OCI-LY1 (cell line): ENCODE measurements around the gene AKT1.

Experiments
- H2AFZ ChIP-seq: fragments of 200-600 bp; sonication (generic), shearing (Covaris generic); 2 replicates; pipeline ENCODE4 v1.6.0; 2014; ENCODE audit warnings: antibody characterized with exemption, mild to moderate bottlenecking, low read length
- H3F3A ChIP-seq: fragments of 200-600 bp; sonication (generic), shearing (Covaris generic); 2 replicates; pipeline ENCODE4 v1.6.0; 2014; ENCODE audit warnings: mild to moderate bottlenecking, antibody characterized with exemption, low read length, moderate library complexity; ENCODE audit not compliant: insufficient read depth
- H3K27ac ChIP-seq: fragments of 200-600 bp; sonication (generic); 2 replicates; pipeline ENCODE4 v1.5.1; 2014; ENCODE audit warnings: low read length, mixed run types, mild to moderate bottlenecking, low read depth; ENCODE audit not compliant: poor library complexity, severe bottlenecking
- H3K27me3 ChIP-seq: fragments of 200-600 bp; sonication (generic); 2 replicates; pipeline ENCODE4 v1.6.0; 2014; ENCODE audit warnings: antibody characterized with exemption, mild to moderate bottlenecking, low read length, moderate library complexity; ENCODE audit not compliant: insufficient read depth
- H3K36me3 ChIP-seq: fragments of 200-600 bp; sonication (generic); 2 replicates; pipeline ENCODE4 v1.6.1; 2014; ENCODE audit warnings: mild to moderate bottlenecking, antibody characterized with exemption, low read length, moderate library complexity, mixed read lengths; ENCODE audit not compliant: insufficient read depth
- H3K4me1 ChIP-seq: fragments of 200-600 bp; sonication (generic); 2 replicates; pipeline ENCODE4 v1.5.1; 2014; ENCODE audit warnings: mild to moderate bottlenecking, low read length, moderate library complexity; ENCODE audit not compliant: insufficient read depth, severe bottlenecking
- H3K4me2 ChIP-seq: fragments of 200-600 bp; sonication (generic), shearing (Covaris generic); 2 replicates; pipeline ENCODE4 v1.6.1; 2014; ENCODE audit warnings: low read length
- H3K4me3 ChIP-seq: fragments of 200-600 bp; sonication (generic); 2 replicates; pipeline ENCODE4 v1.5.1; 2014; ENCODE audit warnings: low read length, low read depth, mild to moderate bottlenecking, mixed read lengths; ENCODE audit not compliant: poor library complexity, severe bottlenecking
- H3K79me2 ChIP-seq: fragments of 200-600 bp; shearing (Covaris generic); 2 replicates; pipeline ENCODE4 v1.6.1; 2016; ENCODE audit warnings: mixed run types, low read length, mixed read lengths; ENCODE audit not compliant: insufficient read depth
- H3K9ac ChIP-seq: fragments of 200-600 bp; sonication (generic), shearing (Covaris generic); 2 replicates; pipeline ENCODE4 v1.6.1; 2014; ENCODE audit warnings: mild to moderate bottlenecking, low read length, mixed read lengths
- H3K9me2 ChIP-seq: fragments of 200-600 bp; sonication (generic), shearing (Covaris generic); 2 replicates; pipeline ENCODE4 v1.6.1; 2014; ENCODE audit warnings: low read depth, mild to moderate bottlenecking, low read length, mixed read lengths
- H3K9me3 ChIP-seq: fragments of 200-600 bp; shearing (Covaris generic); 2 replicates; pipeline ENCODE4 v1.6.1; 2014; ENCODE audit warnings: low read length, mixed read lengths
- H4K20me1 ChIP-seq: fragments of 200-600 bp; sonication (generic), shearing (Covaris generic); 2 replicates; pipeline ENCODE4 v1.6.0; 2016; ENCODE audit warnings: mild to moderate bottlenecking, low read length; ENCODE audit not compliant: insufficient read depth
- CTCF ChIP-seq: fragments of 200-600 bp; sonication (generic), shearing (Covaris generic); IDR thresholded peaks from 2 replicates; pipeline ENCODE4 v1.5.1; 2017; ENCODE audit warnings: mild to moderate bottlenecking, antibody characterized with exemption, low read length, moderate library complexity, mixed read lengths
- EZH2 ChIP-seq: fragments of 200-600 bp; sonication (generic), shearing (Covaris generic); IDR thresholded peaks from 2 replicates; pipeline ENCODE4 v1.8.0; 2017; ENCODE audit warnings: borderline replicate concordance, mixed run types, mild to moderate bottlenecking, antibody characterized with exemption, low read length, moderate library complexity, mixed read lengths

Gene AKT1

DNA sequence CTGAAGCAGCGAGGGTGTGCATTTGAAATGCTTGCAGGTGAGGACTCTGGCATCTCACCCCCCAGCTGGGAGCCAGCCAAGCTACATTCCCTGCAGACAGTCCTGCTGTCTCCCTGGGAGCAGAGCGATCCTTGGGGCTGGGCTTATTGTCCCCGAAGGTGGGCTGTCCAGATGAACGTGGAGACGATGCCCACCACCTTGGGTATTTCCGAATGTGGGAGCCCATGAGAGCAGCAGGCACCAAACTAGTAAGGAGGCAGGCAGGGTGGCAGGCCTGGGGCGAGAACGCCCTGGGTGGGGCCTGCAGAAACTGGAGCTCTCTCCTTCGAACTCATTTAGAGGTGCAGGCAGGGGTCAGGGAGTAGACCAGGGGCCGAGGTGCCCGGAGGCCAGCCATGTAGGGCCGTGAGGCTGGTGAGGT is 23.8 kb upstream of the AKT1 start:
- peaks cover 8% of the 10 kb centered on the region; the same call in 1 of the 2 replicates for H3K27me3 ChIP-seq
- no peak overlapping the region for H2AFZ ChIP-seq
- H3K36me3 ChIP-seq: peaks cover 16% of the 10 kb centered on the region; the same call in 1 of the 2 replicates
- H3F3A ChIP-seq: no peaks in the 10 kb centered on the region
- H3K4me3 ChIP-seq: no peak overlapping the region
- peaks cover 18% of the 10 kb centered on the region for H3K4me1 ChIP-seq
- no peaks in the 10 kb centered on the region for H3K9me2 ChIP-seq
- H3K27ac ChIP-seq: no peak overlapping the region
- H3K4me2 ChIP-seq: no peak overlapping the region
- 0 out of 2 replicates have a peak, but pooled peaks cover 2% of the 10 kb centered on the region for H3K9me3 ChIP-seq
- no peak for TF ChIP-seq CTCF
- no peak for TF ChIP-seq EZH2
- H3K9ac ChIP-seq: no peak overlapping the region
- no peaks in the 10 kb centered on the region for H3K79me2 ChIP-seq
- H4K20me1 ChIP-seq: no peaks in the 10 kb centered on the region

DNA sequence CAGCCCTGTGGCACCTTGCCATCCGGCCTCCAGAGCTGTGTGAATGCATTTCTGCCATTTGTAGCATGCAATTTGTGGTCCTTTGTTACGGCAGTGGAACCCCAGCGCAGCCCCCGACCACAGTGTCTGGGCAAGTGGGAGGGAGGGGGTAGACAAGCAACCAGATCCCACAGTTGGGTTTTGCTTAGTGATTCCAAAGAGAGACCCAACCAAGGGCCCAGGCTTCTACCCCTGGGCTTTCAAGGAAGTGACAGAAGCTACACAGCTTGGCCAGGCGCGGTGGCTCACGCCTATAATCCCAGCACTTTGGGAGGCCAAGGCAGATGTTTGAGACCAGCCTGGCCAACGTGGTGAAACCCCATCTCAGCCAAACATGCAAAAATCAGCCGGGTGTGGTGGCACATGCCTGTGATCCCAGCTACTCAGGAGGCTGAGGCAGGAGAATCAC is 23.2 kb upstream of the AKT1 start:
- no peaks in the 10 kb centered on the region for H3K9me2 ChIP-seq
- no peak overlapping the region for H2AFZ ChIP-seq
- no peak overlapping the region for H3K27ac ChIP-seq
- H3K9ac ChIP-seq: no peak overlapping the region
- H3K9me3 ChIP-seq: 0 out of 2 replicates have a peak, but pooled peaks cover 2% of the 10 kb centered on the region
- no peaks in the 10 kb centered on the region for H3K79me2 ChIP-seq
- H3F3A ChIP-seq: no peaks in the 10 kb centered on the region
- TF ChIP-seq CTCF (no peak), EZH2 (no peak)
- peaks cover 21% of the 10 kb centered on the region for H3K4me1 ChIP-seq
- no peak overlapping the region for H3K4me3 ChIP-seq
- peaks cover 4% of the 10 kb centered on the region; the same call in 1 of the 2 replicates for H3K27me3 ChIP-seq
- H3K36me3 ChIP-seq: peaks cover 16% of the 10 kb centered on the region; the same call in 1 of the 2 replicates
- H3K4me2 ChIP-seq: no peak overlapping the region
- no peaks in the 10 kb centered on the region for H4K20me1 ChIP-seq

DNA sequence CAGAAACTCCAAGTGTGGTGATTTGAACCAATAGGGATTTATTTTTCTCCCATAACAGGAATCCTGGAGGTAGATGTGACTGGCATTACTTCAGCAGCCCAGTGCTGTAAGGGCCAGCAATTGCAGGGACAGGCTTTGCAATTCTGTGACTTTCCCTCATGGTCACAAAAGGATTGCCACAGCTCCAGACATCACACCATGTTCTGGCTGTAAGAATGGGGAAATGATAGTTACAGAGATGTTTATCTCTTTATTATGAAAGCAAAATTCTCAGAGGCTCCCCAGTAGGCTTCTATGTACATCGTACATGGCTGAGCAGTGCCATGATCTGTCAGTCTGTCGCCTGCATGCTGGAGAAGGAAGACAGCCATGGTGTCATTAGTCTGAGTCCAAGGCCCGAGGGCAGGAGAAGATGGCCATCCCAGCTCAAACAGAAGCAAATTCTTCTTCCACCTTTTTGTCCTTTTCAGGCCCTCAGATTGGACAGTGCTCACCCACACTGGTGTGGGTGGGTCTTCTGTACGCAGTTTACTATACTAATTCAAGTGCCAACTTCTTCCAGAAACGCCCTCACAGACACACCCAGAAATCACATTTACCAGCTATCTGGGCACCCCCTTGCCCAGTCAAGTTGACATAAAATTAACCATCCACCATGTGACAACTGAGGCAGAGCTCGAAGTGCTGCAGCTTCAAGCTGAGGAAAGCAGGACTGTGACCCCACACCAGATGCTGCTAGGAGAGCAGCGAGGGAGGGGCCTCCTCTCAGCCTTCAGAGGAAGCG is 22.6 kb upstream of the AKT1 start:
- Histone ChIP-seq H3K9me2 (no peaks in the 10 kb centered on the region), H3K36me3 (peaks cover 16% of the 10 kb centered on the region; the same call in 1 of the 2 replicates), H4K20me1 (no peaks in the 10 kb centered on the region), H3F3A (no peaks in the 10 kb centered on the region), H3K79me2 (no peaks in the 10 kb centered on the region), H3K4me1 (peaks cover 21% of the 10 kb centered on the region), H3K27ac (no peak overlapping the region), H3K9me3 (0 out of 2 replicates have a peak, but pooled peaks cover 2% of the 10 kb centered on the region), H3K27me3 (peaks cover 4% of the 10 kb centered on the region; the same call in 1 of the 2 replicates), H3K4me3 (no peak overlapping the region), H3K4me2 (no peak overlapping the region), H3K9ac (no peak overlapping the region), H2AFZ (no peak overlapping the region)
- TF ChIP-seq EZH2 (no peak), CTCF (no peak)
